Measurements from ENCODE around the gene SAA1. TPM values are rescaled to one million over a fixed set of nuclear protein-coding genes. Genes with fewer than 3 reads are reported as not detected.
A peak's percentile ranks its signal among the peaks of the same experiment; 100 is the strongest.
"Not testable (repeated sequence)": the region's sequence is repeated elsewhere in the genome, so short reads cannot be mapped to it uniquely, and the experiment has no call there.

The SAA1 gene
- total RNA-seq, 1 donor from 2014 or later = 60.4 TPM

DNA sequence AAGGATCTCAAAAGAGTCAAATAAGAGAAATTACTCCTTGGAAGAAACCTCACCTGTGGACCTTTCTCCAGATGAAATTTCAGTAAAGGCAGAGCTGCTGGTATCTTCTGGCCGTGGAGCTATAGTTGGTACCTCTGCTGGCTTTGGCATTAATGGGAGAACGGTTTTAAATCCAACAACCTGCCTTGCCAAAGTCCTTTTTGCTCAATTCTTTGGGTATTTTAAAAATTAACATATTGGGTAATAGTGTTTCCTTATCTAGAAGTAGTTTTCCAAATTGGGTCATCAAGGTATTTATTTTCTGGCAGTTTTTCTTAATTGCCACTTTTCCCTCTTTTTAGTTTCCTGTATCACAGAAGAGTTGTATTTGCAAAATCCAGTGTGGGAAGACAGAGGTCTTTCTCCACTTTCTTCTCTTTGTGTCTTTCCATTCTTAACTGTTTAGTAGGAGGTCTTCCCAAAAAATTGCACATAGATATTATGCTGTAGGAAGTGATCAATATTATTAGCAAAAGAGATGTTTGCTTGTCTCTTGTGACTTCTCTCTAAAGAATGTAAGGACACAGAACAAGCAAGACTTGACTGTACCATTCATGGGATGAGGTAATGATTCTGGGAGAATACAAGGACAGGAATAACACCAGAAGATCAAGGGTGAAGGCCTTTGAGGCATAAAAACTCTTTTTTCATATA is 29.3 kb upstream of the SAA1 start, which contains the start of gene SAA4:
TSS of gene SAA4 (minus strand) at position 139 of the 693 bp plus-strand sequence. CDS start 876 bp downstream, outside the sequence.
- TF ChIP-seq POLR2AphosphoS5 (IDR thresholded peaks at IDR 0.05; ENCODE audit: insufficient read depth in 1 of 2, low read depth in 1 of 2) (no peak), POLR2A (IDR thresholded peaks at IDR 0.05) (no peak)
- TF ChIP-seq, protein P1, sequence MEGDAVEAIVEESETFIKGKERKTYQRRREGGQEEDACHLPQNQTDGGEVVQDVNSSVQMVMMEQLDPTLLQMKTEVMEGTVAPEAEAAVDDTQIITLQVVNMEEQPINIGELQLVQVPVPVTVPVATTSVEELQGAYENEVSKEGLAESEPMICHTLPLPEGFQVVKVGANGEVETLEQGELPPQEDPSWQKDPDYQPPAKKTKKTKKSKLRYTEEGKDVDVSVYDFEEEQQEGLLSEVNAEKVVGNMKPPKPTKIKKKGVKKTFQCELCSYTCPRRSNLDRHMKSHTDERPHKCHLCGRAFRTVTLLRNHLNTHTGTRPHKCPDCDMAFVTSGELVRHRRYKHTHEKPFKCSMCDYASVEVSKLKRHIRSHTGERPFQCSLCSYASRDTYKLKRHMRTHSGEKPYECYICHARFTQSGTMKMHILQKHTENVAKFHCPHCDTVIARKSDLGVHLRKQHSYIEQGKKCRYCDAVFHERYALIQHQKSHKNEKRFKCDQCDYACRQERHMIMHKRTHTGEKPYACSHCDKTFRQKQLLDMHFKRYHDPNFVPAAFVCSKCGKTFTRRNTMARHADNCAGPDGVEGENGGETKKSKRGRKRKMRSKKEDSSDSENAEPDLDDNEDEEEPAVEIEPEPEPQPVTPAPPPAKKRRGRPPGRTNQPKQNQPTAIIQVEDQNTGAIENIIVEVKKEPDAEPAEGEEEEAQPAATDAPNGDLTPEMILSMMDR (IDR thresholded peaks at IDR 0.05) = no peak
- Histone ChIP-seq H3K27ac (no peak within 1 kb of the TSS), H3K36me3 (no peaks in the 10 kb centered on the region), H3K4me3 (no peak within 1 kb of the TSS), H3K27me3 (no peaks in the 10 kb centered on the region), H3K9me3 (no peaks in the 10 kb centered on the region), H3K4me1 (no peaks in the 10 kb centered on the region)
- no peak for DNase-seq (ENCODE audit: extremely low spot score in 2 of 2)
- intact Hi-C loops (cut with DNase I) = no loop called here

DNA sequence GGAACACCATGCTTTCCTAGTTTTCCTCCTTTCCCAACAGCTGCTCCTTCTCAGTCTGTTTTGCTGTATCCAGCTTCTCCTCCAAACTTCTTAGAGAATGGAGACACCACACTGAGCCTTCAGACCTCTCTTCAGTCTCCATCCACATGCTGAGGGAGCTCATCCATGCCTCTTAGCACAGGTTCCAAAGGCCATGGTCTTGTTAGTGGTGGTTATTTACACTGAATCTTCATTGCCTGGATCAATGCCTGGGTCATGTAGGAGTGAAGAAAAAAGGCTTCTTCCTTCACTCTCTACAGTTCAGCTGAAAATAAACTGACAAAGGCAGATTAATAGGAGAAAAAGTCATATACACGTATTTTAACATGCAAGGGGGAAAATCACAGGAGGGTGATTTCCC is 26.4 kb upstream of the SAA1 start:
- no peaks in the 10 kb centered on the region for H3K4me1 ChIP-seq
- H3K36me3 ChIP-seq = no peaks in the 10 kb centered on the region
- no peak overlapping the region for H3K4me3 ChIP-seq
- TF ChIP-seq POLR2A (IDR thresholded peaks at IDR 0.05) = no peak
- TF ChIP-seq, protein P1 (IDR thresholded peaks at IDR 0.05) = no peak
- no peak for TF ChIP-seq POLR2AphosphoS5 (IDR thresholded peaks at IDR 0.05; ENCODE audit: insufficient read depth in 1 of 2, low read depth in 1 of 2)
- no peak for DNase-seq (ENCODE audit: extremely low spot score in 2 of 2)
- intact Hi-C loops (cut with DNase I) = no loop called here
- no peaks in the 10 kb centered on the region for H3K27me3 ChIP-seq
- no peak overlapping the region for H3K27ac ChIP-seq
- H3K9me3 ChIP-seq = no peaks in the 10 kb centered on the region

DNA sequence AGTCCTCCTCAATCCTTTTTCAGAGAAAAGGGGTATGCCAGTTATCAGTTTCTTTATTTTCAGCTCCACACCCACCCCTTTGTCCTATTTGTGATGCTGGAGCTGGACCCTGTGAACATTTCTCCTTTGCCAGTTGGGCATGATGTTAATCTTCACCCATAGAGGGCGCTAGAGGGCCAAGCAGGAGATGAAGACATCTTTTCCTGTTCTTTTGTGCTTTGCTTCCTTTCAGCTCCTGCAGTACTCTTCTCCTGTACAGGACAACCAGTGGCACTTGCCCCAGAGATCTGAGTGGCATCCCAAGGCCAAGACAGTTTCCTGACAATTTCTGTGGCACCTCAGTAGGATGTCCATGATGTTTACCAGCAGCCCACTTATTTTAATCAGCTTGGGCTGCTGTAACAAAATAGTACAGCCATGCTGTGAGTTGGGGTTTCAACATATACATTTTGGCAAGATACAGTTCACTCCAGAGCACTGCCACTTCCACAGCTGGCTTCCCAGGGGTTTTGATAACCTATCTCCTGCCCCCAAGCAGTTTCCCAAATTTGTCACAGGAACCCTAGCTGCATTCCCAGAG is 22.2 kb upstream of the SAA1 start:
- intact Hi-C loops (cut with DNase I) = no loop called here
- H3K4me1 ChIP-seq = no peaks in the 10 kb centered on the region
- DNase-seq (ENCODE audit: extremely low spot score in 2 of 2) = no peak
- H3K27ac ChIP-seq = no peak overlapping the region
- no peaks in the 10 kb centered on the region for H3K36me3 ChIP-seq
- TF ChIP-seq, protein P1 (IDR thresholded peaks at IDR 0.05) = peak; percentile 16 to 38 (median 32)
- no peak for TF ChIP-seq POLR2A (IDR thresholded peaks at IDR 0.05)
- no peaks in the 10 kb centered on the region for H3K9me3 ChIP-seq
- no peaks in the 10 kb centered on the region for H3K27me3 ChIP-seq
- no peak overlapping the region for H3K4me3 ChIP-seq

DNA sequence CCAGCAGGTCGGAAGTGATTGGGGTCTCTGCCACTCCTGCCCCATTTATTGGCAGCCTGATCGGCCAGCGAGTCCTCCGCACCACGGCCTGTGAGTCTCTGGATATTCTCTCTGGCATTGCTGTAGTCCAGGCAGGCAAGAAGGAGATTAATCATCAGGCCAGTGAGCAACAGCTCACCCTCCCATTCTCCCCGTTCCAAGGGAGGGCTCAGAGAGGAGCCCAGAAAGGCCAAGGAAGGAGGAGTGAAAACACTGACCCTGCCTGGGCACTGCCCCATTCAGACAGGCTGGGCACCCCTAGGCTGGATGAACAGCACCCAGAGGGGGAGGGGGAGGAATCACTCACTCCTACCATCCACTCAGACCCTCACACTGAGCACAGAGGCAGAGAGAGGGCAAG is 20.7 kb upstream of the SAA1 start:
- no peak for TF ChIP-seq POLR2A (IDR thresholded peaks at IDR 0.05)
- TF ChIP-seq POLR2AphosphoS5 (IDR thresholded peaks at IDR 0.05; ENCODE audit: insufficient read depth in 1 of 2, low read depth in 1 of 2) = no peak
- TF ChIP-seq, protein P1 (IDR thresholded peaks at IDR 0.05) = no peak
- Histone ChIP-seq H3K4me1 (no peaks in the 10 kb centered on the region), H3K27ac (no peak overlapping the region), H3K27me3 (no peaks in the 10 kb centered on the region), H3K4me3 (no peak overlapping the region), H3K36me3 (no peaks in the 10 kb centered on the region), H3K9me3 (no peaks in the 10 kb centered on the region)
- no peak for DNase-seq (ENCODE audit: extremely low spot score in 2 of 2)
- intact Hi-C loops (cut with DNase I) = no loop called here

DNA sequence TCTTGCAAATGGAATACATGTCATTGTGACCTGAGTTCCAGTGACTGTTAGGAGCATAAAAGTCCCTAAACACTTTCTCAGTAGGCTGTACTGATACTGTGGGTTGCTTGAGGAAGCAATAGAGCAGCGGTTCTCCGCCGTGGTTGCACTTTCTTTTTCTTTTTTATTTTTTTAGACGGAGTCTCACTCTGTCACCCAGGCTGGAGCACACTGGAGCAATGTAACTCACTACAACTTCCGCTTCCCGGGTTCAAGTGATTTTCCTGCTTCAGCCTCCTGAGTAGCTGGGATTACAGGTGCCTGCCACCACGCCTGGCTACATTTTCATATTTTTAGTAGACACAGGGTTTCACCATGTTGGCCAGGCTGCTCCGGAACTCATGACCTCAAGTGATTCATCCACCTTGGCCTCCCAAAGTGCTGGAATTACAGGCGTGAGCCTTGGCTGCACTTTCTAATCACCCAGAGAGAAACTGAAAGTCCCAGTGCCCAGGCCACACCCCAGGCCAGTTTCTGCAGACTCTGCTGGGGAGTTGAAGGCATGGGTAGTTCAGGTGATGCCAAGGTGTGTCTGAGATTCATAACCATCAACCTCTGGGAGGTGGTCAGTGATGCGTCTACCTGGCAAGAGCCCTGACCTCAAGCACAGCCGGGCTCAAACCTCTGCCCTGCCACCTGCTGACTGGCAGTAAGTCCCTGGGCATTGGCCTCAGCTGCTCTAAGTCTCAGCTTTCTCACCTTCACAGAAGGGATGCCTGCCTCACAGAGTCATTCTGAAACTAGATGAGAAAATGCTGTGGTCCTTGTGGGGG is 19.5 kb upstream of the SAA1 start:
- intact Hi-C loops (cut with DNase I); H3K4me3 ChIP-seq; H3K36me3 ChIP-seq; H3K4me1 ChIP-seq; H3K27ac ChIP-seq; H3K9me3 ChIP-seq; H3K27me3 ChIP-seq; DNase-seq (ENCODE audit: extremely low spot score in 2 of 2): not testable (repeated sequence)

DNA sequence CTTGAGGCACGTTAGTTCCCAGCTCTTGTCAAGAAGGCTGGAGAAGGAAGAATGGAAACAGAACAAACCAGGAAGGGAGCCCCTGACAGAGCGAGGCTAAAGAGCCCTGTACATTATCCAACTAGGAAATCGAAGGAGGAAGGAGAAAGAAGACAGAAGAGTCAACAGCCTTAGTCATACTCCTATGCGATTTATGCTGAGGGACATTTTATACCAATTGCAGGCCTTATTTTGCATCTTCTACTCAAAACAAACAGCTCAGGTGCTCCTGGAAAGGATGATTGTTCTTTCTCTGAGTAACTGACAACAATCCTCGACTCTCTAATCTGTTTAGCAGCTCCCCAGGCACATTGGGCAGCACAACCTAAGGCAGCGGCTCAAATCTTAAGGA is 18.9 kb upstream of the SAA1 start:
- H3K27me3 ChIP-seq; intact Hi-C loops (cut with DNase I); H3K4me1 ChIP-seq; H3K36me3 ChIP-seq; DNase-seq (ENCODE audit: extremely low spot score in 2 of 2); H3K27ac ChIP-seq; H3K4me3 ChIP-seq; H3K9me3 ChIP-seq: not testable (repeated sequence)
